GM19452 (cell line): ENCODE measurements around the gene UBAC1.
"Not testable (repeated sequence)": the region's sequence is repeated elsewhere in the genome, so short reads cannot be mapped to it uniquely, and the experiment has no call there.

ENCODE experiments used
- ATAC-seq: cut with Tn5 transposase; IDR thresholded peaks from one replicate; pipeline ENCODE4 v1.9.1; 2021; ENCODE audit not compliant: unreplicated experiment

UBAC1 gene

GRCh38 chr9:135979547-135980166 is 18.5 kb upstream of the UBAC1 start:
- no peak for ATAC-seq

- ATAC-seq = no peak
These were observed 17.7 kb upstream of the UBAC1 start for GRCh38 chr9:135978642-135979546.

- ATAC-seq = no peak
These were observed 15.8 kb upstream of the UBAC1 start for GRCh38 chr9:135976944-135977343.

GRCh38 chr9:135976531-135976930 is 15.4 kb upstream of the UBAC1 start:
- no peak for ATAC-seq

- ATAC-seq = no peak
These were observed 14.7 kb upstream of the UBAC1 start for GRCh38 chr9:135975834-135976233.

- ATAC-seq = no peak
These were observed 13.0 kb upstream of the UBAC1 start for GRCh38 chr9:135974220-135974573.

- ATAC-seq = no peak
These were observed 12.4 kb upstream of the UBAC1 start for GRCh38 chr9:135973277-135974219.

GRCh38 chr9:135971892-135972291 is 10.7 kb upstream of the UBAC1 start:
- ATAC-seq = no peak

- ATAC-seq = no peak
These were observed 10.1 kb upstream of the UBAC1 start for GRCh38 chr9:135971111-135971766.

GRCh38 chr9:135970128-135970815 is 9.1 kb upstream of the UBAC1 start:
- no peak for ATAC-seq

- ATAC-seq = no peak
These were observed 8.0 kb upstream of the UBAC1 start for GRCh38 chr9:135969064-135969683.

- ATAC-seq = no peak
These were observed 7.4 kb upstream of the UBAC1 start for GRCh38 chr9:135968601-135969000.

- no peak for ATAC-seq
These were observed 6.9 kb upstream of the UBAC1 start for GRCh38 chr9:135968083-135968476.

- not testable (repeated sequence) for ATAC-seq
These were observed 5.7 kb upstream of the UBAC1 start for GRCh38 chr9:135966916-135967260.

GRCh38 chr9:135965124-135965756 is 4.1 kb upstream of the UBAC1 start:
- no peak for ATAC-seq

GRCh38 chr9:135963938-135964337 is 2.8 kb upstream of the UBAC1 start:
- ATAC-seq = no peak

- no peak for ATAC-seq
These were observed 2.2 kb upstream of the UBAC1 start for GRCh38 chr9:135963338-135963737.

- ATAC-seq = no peak
These were observed 1.6 kb upstream of the UBAC1 start for GRCh38 chr9:135962696-135963307.
